ENCODE measurements around the gene WDR90.

The WDR90 gene

DNA sequence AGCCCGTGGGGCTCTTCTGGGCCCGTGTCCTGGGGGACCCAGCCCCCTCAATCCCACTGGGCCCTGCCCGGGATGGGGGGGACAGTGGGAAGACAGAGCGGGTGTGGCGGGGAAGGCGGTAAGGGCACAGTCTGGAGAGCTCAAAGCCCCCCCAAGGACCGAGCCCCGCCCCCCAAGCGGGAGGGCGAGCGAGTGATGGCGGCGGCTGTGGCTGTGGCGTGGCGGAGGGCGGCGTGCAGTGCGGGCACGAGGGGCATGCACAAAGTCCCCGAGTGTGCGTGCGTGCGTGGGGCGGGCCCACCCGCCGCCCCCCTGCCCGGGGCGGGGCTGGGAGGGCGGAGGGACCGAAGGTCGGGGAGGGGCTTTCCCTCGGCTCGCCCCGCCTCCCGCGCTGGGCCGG is 44.6 kb downstream of the WDR90 start:
- in situ Hi-C loops (cut with HindIII; ENCODE audit: low sequenced_read_pairs): no loop called here
- no peak for DNase-seq (ENCODE audit: low read depth)
- no peak overlapping the region for H3K4me3 ChIP-seq (ENCODE audit: low read depth, low read length)
- TF ChIP-seq, protein P1, sequence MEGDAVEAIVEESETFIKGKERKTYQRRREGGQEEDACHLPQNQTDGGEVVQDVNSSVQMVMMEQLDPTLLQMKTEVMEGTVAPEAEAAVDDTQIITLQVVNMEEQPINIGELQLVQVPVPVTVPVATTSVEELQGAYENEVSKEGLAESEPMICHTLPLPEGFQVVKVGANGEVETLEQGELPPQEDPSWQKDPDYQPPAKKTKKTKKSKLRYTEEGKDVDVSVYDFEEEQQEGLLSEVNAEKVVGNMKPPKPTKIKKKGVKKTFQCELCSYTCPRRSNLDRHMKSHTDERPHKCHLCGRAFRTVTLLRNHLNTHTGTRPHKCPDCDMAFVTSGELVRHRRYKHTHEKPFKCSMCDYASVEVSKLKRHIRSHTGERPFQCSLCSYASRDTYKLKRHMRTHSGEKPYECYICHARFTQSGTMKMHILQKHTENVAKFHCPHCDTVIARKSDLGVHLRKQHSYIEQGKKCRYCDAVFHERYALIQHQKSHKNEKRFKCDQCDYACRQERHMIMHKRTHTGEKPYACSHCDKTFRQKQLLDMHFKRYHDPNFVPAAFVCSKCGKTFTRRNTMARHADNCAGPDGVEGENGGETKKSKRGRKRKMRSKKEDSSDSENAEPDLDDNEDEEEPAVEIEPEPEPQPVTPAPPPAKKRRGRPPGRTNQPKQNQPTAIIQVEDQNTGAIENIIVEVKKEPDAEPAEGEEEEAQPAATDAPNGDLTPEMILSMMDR (IDR thresholded peaks at IDR 0.05; ENCODE audit: low read depth, low read length, missing control alignments): no peak

DNA sequence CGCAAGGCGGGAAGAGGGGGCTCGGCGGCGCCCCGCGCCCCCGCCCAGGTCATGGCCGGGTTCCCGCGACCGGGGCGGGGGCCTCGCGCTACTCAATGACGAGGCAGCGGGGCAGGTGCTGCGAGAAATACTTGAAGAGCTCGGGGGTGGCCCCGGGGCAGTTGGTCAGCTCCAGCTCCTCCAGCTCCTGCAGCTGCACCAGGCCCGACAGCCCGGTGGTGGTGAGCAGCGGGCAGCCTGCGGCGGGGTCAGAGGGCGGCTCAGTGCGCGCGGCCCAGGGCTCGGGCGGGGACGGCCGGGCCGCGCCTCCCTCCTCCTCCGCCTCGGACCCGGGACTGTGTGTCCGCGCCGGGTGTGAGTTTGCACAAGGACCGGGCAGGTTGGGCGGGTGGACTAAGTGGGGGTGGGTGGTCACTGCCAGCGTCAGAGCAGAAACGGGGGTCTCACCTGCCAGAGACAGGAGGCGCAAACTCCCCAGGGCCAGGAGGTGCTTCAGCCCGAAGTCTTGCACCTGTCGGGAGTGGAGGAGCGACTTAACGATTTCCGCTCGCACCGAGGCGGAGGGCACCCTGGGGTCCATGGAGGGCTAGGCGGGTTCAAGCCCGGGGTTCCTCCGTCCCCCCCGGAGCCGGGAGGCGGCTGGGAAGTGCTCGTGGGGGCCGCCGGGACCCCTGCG is 45.2 kb downstream of the WDR90 start:
- TF ChIP-seq, protein P1 (IDR thresholded peaks at IDR 0.05; ENCODE audit: low read depth, low read length, missing control alignments): no peak
- in situ Hi-C loops (cut with HindIII; ENCODE audit: low sequenced_read_pairs): no loop called here

DNA sequence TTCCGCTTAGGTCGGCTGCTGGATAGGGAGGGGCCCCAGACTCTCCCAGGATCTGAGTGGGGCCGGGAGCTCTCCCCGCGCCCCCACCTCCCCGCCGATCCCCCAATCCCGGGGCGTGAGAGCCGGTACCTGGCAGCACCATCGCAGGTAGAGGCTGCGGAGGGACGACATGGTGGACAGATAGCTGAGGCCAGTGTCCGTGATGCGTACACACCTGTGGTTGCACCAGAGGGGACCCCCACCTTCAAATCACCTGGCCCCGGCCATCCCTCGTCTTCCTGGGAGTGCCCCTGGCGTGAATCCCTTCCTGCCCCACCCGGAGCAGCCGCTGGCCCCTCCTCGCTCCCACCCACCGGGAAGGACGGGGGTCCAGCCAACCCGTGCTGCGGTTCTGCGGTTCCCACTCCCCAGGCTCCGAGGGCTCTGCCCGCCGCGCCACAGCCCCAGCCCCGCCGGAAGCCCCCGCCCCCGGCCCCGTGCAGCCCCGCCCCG is 45.7 kb downstream of the WDR90 start:
- DNase-seq (ENCODE audit: low read depth): no peak
- TF ChIP-seq, protein P1 (IDR thresholded peaks at IDR 0.05; ENCODE audit: low read depth, low read length, missing control alignments): no peak
- in situ Hi-C loops (cut with HindIII; ENCODE audit: low sequenced_read_pairs): no loop called here
- no peak overlapping the region for H3K4me3 ChIP-seq (ENCODE audit: low read depth, low read length)

More for the DNA sequence above, 45.2 kb downstream of the WDR90 start:
- no peak for DNase-seq (ENCODE audit: low read depth)
- no peak overlapping the region for H3K4me3 ChIP-seq (ENCODE audit: low read depth, low read length)

DNA sequence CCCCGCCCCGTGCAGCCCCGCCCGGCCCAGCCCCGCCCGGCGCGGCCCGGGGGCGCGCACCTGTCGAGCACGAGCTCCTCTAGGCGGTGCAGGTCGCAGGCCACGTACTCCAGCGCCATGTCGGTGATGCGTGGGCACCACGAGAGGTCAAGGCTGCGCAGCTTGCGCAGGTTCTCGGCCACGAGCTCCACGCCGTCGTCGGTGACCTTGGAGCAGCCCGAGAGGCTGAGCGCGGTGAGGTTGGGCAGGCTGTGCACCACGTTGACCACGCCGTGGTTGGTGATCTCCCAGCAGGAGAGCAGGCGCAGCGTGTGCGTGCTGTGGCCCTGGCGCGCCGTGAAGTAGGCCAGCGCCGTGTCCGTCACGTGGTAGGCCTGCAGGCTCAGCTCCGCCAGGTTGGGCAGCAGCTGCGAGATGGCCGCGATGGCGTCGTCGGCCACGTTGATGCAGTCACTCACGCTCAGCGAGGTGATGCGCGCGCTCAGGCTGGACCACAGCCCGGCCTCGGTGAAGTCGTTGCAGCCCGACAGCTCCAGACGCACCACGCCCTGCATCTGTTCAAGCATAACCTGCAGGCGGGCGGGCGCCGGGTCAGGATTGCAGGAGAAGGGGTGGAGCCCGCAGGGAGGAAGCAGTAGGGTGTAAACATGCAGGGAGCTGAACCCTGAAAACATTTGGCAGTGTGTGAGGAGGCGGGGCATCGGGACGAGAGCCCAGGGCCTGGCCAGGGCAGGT is 46.4 kb downstream of the WDR90 start:
- in situ Hi-C loops (cut with HindIII; ENCODE audit: low sequenced_read_pairs): no loop called here
- H3K4me3 ChIP-seq (ENCODE audit: low read depth, low read length): no peak overlapping the region
- TF ChIP-seq, protein P1 (IDR thresholded peaks at IDR 0.05; ENCODE audit: low read depth, low read length, missing control alignments): no peak
- no peak for DNase-seq (ENCODE audit: low read depth)

DNA sequence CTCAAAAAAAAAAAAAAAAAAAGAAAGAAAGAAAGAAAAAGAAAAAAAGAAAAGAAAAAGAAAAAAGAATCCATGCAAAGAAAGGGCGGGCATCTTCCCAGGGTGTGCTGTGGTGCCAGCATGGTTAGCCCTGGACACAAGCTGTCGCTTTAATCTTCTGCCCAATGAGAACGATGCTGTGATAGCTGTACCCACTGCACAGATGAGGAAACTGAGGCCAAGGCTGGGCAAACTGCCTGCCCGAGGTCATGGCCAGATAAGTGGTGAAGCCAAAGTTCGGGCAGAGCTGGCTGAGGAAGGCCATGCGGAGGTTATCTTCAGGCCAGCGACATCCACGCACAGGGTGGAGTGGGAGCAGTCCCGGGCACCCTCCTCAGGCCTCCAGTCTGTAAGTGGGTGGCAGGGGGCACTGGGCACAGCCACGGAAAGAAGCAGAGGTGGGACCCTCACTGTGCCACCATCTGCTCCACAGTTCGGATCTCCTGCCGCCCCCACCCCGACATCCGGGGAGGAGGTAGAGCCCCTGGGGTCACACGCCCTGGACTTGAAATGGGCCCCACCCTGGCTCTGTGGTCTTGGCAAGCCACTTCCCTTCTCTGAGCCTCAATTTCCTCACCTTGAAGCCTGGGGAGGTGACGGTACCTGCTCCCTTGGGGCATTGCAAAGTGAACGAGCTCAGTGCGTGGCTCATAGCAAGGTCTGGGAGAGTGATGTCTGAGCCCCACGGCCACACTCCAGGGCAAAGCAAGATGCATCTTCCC is 49.9 kb downstream of the WDR90 start:
- no peak overlapping the region for H3K4me3 ChIP-seq (ENCODE audit: low read depth, low read length)
- in situ Hi-C loops (cut with HindIII; ENCODE audit: low sequenced_read_pairs): no loop called here
- DNase-seq (ENCODE audit: low read depth): no peak
- TF ChIP-seq, protein P1 (IDR thresholded peaks at IDR 0.05; ENCODE audit: low read depth, low read length, missing control alignments): no peak

All from astrocyte of the cerebellum (primary cell).